ENCODE measurements around the gene SLC22A23. TPM values are rescaled to one million over a fixed set of nuclear protein-coding genes. Genes with fewer than 3 reads are reported as not detected.
A peak's percentile ranks its signal among the peaks of the same experiment; 100 is the strongest.

SLC22A23 gene
- total RNA-seq, 1 donor from 2014 or later, result 102 TPM

GRCh38 chr6:3425574-3425973 is 31.3 kb downstream of the SLC22A23 start:
- Mint-ChIP-seq H3K4me3 (ENCODE audit: unreplicated experiment) (no peak overlapping the region), H3K9me3 (ENCODE audit: unreplicated experiment) (peaks cover 3% of the 10 kb centered on the region), H3K4me1 (ENCODE audit: low read depth, unreplicated experiment) (peaks cover 50% of the 10 kb centered on the region), H3K27ac (ENCODE audit: unreplicated experiment) (no peak overlapping the region), H3K27me3 (ENCODE audit: unreplicated experiment) (peaks cover 2% of the 10 kb centered on the region), H3K36me3 (ENCODE audit: unreplicated experiment) (no peaks in the 10 kb centered on the region)
- DNase-seq, result no peak
- TF ChIP-seq, protein P1, sequence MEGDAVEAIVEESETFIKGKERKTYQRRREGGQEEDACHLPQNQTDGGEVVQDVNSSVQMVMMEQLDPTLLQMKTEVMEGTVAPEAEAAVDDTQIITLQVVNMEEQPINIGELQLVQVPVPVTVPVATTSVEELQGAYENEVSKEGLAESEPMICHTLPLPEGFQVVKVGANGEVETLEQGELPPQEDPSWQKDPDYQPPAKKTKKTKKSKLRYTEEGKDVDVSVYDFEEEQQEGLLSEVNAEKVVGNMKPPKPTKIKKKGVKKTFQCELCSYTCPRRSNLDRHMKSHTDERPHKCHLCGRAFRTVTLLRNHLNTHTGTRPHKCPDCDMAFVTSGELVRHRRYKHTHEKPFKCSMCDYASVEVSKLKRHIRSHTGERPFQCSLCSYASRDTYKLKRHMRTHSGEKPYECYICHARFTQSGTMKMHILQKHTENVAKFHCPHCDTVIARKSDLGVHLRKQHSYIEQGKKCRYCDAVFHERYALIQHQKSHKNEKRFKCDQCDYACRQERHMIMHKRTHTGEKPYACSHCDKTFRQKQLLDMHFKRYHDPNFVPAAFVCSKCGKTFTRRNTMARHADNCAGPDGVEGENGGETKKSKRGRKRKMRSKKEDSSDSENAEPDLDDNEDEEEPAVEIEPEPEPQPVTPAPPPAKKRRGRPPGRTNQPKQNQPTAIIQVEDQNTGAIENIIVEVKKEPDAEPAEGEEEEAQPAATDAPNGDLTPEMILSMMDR (IDR thresholded peaks at IDR 0.05; ENCODE audit: partially characterized antibody, unreplicated experiment), result no peak

GRCh38 chr6:3424185-3424927 is 32.5 kb downstream of the SLC22A23 start:
- DNase-seq, result no peak
- H3K4me1 Mint-ChIP-seq (ENCODE audit: low read depth, unreplicated experiment), result peaks cover 53% of the 10 kb centered on the region
- H3K27me3 Mint-ChIP-seq (ENCODE audit: unreplicated experiment), result peaks cover 2% of the 10 kb centered on the region
- H3K4me3 Mint-ChIP-seq (ENCODE audit: unreplicated experiment), result no peak overlapping the region
- H3K36me3 Mint-ChIP-seq (ENCODE audit: unreplicated experiment), result no peaks in the 10 kb centered on the region
- H3K27ac Mint-ChIP-seq (ENCODE audit: unreplicated experiment), result no peak overlapping the region
- TF ChIP-seq, protein P1 (IDR thresholded peaks at IDR 0.05; ENCODE audit: partially characterized antibody, unreplicated experiment), result no peak
- H3K9me3 Mint-ChIP-seq (ENCODE audit: unreplicated experiment), result peaks cover 1% of the 10 kb centered on the region

- Mint-ChIP-seq H3K9me3 (ENCODE audit: unreplicated experiment) (peaks cover 1% of the 10 kb centered on the region), H3K4me3 (ENCODE audit: unreplicated experiment) (no peak overlapping the region), H3K36me3 (ENCODE audit: unreplicated experiment) (no peaks in the 10 kb centered on the region), H3K27ac (ENCODE audit: unreplicated experiment) (no peak overlapping the region), H3K27me3 (ENCODE audit: unreplicated experiment) (peaks cover 2% of the 10 kb centered on the region), H3K4me1 (ENCODE audit: low read depth, unreplicated experiment) (peaks cover 50% of the 10 kb centered on the region)
- no peak for DNase-seq
- TF ChIP-seq, protein P1 (IDR thresholded peaks at IDR 0.05; ENCODE audit: partially characterized antibody, unreplicated experiment), result no peak
Observed at GRCh38 chr6:3423439-3424184, 33.2 kb downstream of the SLC22A23 start.

- Mint-ChIP-seq H3K9me3 (ENCODE audit: unreplicated experiment) (peaks cover 1% of the 10 kb centered on the region), H3K27me3 (ENCODE audit: unreplicated experiment) (peaks cover 3% of the 10 kb centered on the region), H3K4me1 (ENCODE audit: low read depth, unreplicated experiment) (peaks cover 52% of the 10 kb centered on the region), H3K36me3 (ENCODE audit: unreplicated experiment) (no peaks in the 10 kb centered on the region), H3K27ac (ENCODE audit: unreplicated experiment) (peak overlapping the region; percentile 62), H3K4me3 (ENCODE audit: unreplicated experiment) (peak overlapping the region; percentile 5)
- no peak for DNase-seq
- TF ChIP-seq, protein P1 (IDR thresholded peaks at IDR 0.05; ENCODE audit: partially characterized antibody, unreplicated experiment), result no peak
Observed at GRCh38 chr6:3422435-3423070, 34.3 kb downstream of the SLC22A23 start.

Measured in glutamatergic neuron (in vitro differentiated cells).